Lower leg skin (tissue), 3 donors: ENCODE results near the gene SLC22A7.

ENCODE experiments used
- POLR2A ChIP-seq, 2 donors: fragments of 450-650 bp; IDR thresholded peaks; one replicate each; pipeline ENCODE4 v1.6.1; 2016 to 2017; ENCODE audit warnings: antibody characterized with exemption in 2 of 2, mild to moderate bottlenecking in 1 of 2, moderate library complexity in 1 of 2
- TF ChIP-seq, protein P1 (sequence below), 3 donors: fragments of 450-650 bp; IDR thresholded peaks; one replicate each; pipeline ENCODE4 v1.5.1; 2016; ENCODE audit warnings: antibody characterized with exemption in 3 of 3, mild to moderate bottlenecking in 3 of 3, moderate library complexity in 2 of 3

DNA sequence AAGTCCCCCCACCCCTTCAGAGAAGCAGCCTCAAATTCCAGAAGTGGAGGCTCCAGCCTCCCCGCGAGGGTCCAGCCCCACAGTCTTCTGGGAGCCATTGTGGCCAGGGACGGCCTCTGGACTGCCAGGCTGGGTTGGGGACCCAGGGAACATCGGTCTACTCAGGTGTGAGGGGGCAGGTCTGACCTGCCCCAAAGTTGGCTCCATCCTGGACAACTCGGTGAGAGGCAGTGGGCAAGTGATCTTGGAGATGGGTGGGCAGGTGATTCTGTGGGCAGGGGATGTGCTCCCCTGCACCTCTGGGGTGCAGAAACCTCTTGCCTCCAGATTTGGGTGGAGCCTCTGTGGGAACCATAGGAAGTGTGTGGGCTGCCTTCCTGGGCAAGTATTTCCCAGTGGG, 12.2 kb upstream of the SLC22A7 start:
- TF ChIP-seq, protein P1, sequence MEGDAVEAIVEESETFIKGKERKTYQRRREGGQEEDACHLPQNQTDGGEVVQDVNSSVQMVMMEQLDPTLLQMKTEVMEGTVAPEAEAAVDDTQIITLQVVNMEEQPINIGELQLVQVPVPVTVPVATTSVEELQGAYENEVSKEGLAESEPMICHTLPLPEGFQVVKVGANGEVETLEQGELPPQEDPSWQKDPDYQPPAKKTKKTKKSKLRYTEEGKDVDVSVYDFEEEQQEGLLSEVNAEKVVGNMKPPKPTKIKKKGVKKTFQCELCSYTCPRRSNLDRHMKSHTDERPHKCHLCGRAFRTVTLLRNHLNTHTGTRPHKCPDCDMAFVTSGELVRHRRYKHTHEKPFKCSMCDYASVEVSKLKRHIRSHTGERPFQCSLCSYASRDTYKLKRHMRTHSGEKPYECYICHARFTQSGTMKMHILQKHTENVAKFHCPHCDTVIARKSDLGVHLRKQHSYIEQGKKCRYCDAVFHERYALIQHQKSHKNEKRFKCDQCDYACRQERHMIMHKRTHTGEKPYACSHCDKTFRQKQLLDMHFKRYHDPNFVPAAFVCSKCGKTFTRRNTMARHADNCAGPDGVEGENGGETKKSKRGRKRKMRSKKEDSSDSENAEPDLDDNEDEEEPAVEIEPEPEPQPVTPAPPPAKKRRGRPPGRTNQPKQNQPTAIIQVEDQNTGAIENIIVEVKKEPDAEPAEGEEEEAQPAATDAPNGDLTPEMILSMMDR (IDR thresholded peaks at IDR 0.05): no peak
- TF ChIP-seq POLR2A (IDR thresholded peaks at IDR 0.05): no peak
